Measurements from ENCODE around the gene SAMD11. TPM values are rescaled to one million over a fixed set of nuclear protein-coding genes. Genes with fewer than 3 reads are reported as not detected.

SAMD11 gene
- total RNA-seq, 1 experiment from 2014 or later = 13.5 TPM

- H2AFZ ChIP-seq (ENCODE audit: low read length) = no peak overlapping the region
- Mint-ChIP-seq H3K4me1 (peaks cover 16 to 19% of the 10 kb centered on the region in 2 experiments), H3K36me3 (ENCODE audit: insufficient read depth in 1 of 3, low read depth in 3 of 3) (peaks cover 0 to 4% (median 0%) of the 10 kb centered on the region in 3 experiments; a peak in 4 of 7 replicates), H3K27ac (no peak overlapping the region), H3K27me3 (ENCODE audit: low read depth) (peaks cover 99% of the 10 kb centered on the region), H3K9me3 (peaks cover 0 to 5% of the 10 kb centered on the region in 2 experiments; a peak in 1 of 5 replicates), H3K4me3 (no peak overlapping the region)
- H2BK12ac ChIP-seq (ENCODE audit: insufficient read length, low read depth, low read length) = no peak overlapping the region
- WGBS (ENCODE audit: extremely low coverage, insufficient read length, low lambda C conversion rate) = no CpG with 5 or more reads among the region's 22 CpGs
- no peaks in the 10 kb centered on the region for H3K9me3 ChIP-seq (ENCODE audit: control insufficient read depth, low read depth, low read length)
- no peaks in the 10 kb centered on the region for H3K79me1 ChIP-seq (ENCODE audit: insufficient read depth, low read depth, low read length, poor library complexity, severe bottlenecking)
- DNase-seq = no peak
- peaks cover 6% of the 10 kb centered on the region for H4K20me1 ChIP-seq (ENCODE audit: control insufficient read depth, insufficient read depth, insufficient read length)
- no peaks in the 10 kb centered on the region for H3K23me2 ChIP-seq (ENCODE audit: insufficient read length, low read depth, low read length, poor library complexity, severe bottlenecking)
- no peak overlapping the region for H3K4ac ChIP-seq (ENCODE audit: low read depth, low read length)
- no peak overlapping the region for H3K4me2 ChIP-seq (ENCODE audit: insufficient read depth, insufficient read length, low read length)
- H3K27me3 ChIP-seq (ENCODE audit: insufficient read depth, low read length) = peaks cover 28% of the 10 kb centered on the region
- no peak overlapping the region for H3K56ac ChIP-seq (ENCODE audit: insufficient read length, low read depth, low read length)
- no peak overlapping the region for H2BK15ac ChIP-seq (ENCODE audit: low read depth, low read length)
- no peak overlapping the region for H3K27ac ChIP-seq (ENCODE audit: insufficient read length, low read depth, low read length)
- no peak overlapping the region for H3T11ph ChIP-seq (ENCODE audit: low read length)
- no peak overlapping the region for H2BK5ac ChIP-seq (ENCODE audit: insufficient read length, low read length)
- no peaks in the 10 kb centered on the region for H3K79me2 ChIP-seq (ENCODE audit: insufficient read depth, low read length)
- no peak overlapping the region for H4K8ac ChIP-seq (replicated peaks; ENCODE audit: insufficient read length, low read depth, low read length)
- H4K91ac ChIP-seq (ENCODE audit: insufficient read length, low read depth, low read length) = no peak overlapping the region
- H2AK5ac ChIP-seq (ENCODE audit: insufficient read length, low read length) = no peak overlapping the region
- H2BK120ac ChIP-seq (ENCODE audit: low read depth, low read length, poor library complexity, severe bottlenecking) = no peak overlapping the region
- no peaks in the 10 kb centered on the region for H3K4me1 ChIP-seq (ENCODE audit: insufficient read depth, low read length)
- no peak overlapping the region for H4K5ac ChIP-seq (ENCODE audit: insufficient read length, low read depth, low read length)
- no peak overlapping the region for H3K23ac ChIP-seq (ENCODE audit: insufficient read length, low read depth, low read length)
- H3K14ac ChIP-seq (ENCODE audit: insufficient read depth, low read length) = no peak overlapping the region
- H3K9ac ChIP-seq (ENCODE audit: extremely low read depth, insufficient read length, low read length) = no peak overlapping the region
- TF ChIP-seq, protein P1, sequence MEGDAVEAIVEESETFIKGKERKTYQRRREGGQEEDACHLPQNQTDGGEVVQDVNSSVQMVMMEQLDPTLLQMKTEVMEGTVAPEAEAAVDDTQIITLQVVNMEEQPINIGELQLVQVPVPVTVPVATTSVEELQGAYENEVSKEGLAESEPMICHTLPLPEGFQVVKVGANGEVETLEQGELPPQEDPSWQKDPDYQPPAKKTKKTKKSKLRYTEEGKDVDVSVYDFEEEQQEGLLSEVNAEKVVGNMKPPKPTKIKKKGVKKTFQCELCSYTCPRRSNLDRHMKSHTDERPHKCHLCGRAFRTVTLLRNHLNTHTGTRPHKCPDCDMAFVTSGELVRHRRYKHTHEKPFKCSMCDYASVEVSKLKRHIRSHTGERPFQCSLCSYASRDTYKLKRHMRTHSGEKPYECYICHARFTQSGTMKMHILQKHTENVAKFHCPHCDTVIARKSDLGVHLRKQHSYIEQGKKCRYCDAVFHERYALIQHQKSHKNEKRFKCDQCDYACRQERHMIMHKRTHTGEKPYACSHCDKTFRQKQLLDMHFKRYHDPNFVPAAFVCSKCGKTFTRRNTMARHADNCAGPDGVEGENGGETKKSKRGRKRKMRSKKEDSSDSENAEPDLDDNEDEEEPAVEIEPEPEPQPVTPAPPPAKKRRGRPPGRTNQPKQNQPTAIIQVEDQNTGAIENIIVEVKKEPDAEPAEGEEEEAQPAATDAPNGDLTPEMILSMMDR (conservative IDR thresholded peaks at IDR 0.05) = no peak
- no peak overlapping the region for H3K18ac ChIP-seq (ENCODE audit: insufficient read length, low read depth, low read length)
- no peak overlapping the region for H2BK20ac ChIP-seq (ENCODE audit: low read depth, low read length, poor library complexity, severe bottlenecking)
Observed at GRCh38 chr1:917466-918091, 6.1 kb upstream of the SAMD11 start.

Measured in H9 (cell line).